ENCODE measurements around the gene RXFP1.

RXFP1 gene

DNA sequence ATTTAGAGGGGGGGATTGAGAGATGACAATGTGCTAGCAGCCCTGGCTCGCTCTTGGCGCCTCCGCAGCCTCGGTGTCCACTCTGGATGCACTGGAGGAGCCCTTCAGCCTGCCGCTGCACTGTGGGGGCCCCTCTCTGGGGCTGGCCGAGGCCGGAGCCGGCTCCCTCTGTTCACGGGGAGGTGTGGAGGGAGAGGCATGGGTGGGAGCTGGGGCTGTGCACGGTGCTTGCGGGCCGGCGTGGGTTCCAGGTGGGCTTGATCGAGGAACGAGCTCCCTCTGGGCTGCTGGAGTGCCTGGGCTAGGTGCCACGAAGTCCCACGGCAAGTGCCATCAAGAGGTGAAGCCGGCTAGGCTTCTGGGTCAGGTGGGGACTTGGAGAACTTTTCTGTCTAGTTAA, 143.1 kb downstream of the RXFP1 start:
- H3K4me3 ChIP-seq (replicated peaks; ENCODE audit: insufficient read depth, low read length) = no peak overlapping the region
- no peak for DNase-seq (ENCODE audit: low read depth in 1 of 2, low spot score in 1 of 2)
- TF ChIP-seq CTCF (IDR thresholded peaks at IDR 0.05; ENCODE audit: insufficient read depth, low read length) (no peak), POLR2AphosphoS5 (IDR thresholded peaks at IDR 0.05; ENCODE audit: low read depth) (0 out of 2 replicates have a peak, but pooled peaks have one; percentile 17)
- peak overlapping the region; percentile 91 for H3K27ac ChIP-seq (replicated peaks)
- H3K27me3 ChIP-seq (ENCODE audit: insufficient read depth, poor library complexity, severe bottlenecking) = no peaks in the 10 kb centered on the region

- H3K4me3 ChIP-seq (replicated peaks; ENCODE audit: insufficient read depth, low read length) = no peak overlapping the region
- no peak overlapping the region for H3K27ac ChIP-seq (replicated peaks)
- DNase-seq (ENCODE audit: low read depth in 1 of 2, low spot score in 1 of 2) = no peak
- no peak for TF ChIP-seq SPI1 (IDR thresholded peaks at IDR 0.05; ENCODE audit: borderline replicate concordance, low read depth)
- no peak for TF ChIP-seq GABPA (IDR thresholded peaks at IDR 0.05; ENCODE audit: low read depth)
- no peak for TF ChIP-seq REST (IDR thresholded peaks at IDR 0.05; ENCODE audit: insufficient replicate concordance, low read depth)
- no peak for TF ChIP-seq POLR2AphosphoS5 (IDR thresholded peaks at IDR 0.05; ENCODE audit: low read depth)
- no peak for TF ChIP-seq CTCF (IDR thresholded peaks at IDR 0.05; ENCODE audit: insufficient read depth, low read length)
- H3K27me3 ChIP-seq (ENCODE audit: insufficient read depth, poor library complexity, severe bottlenecking) = no peaks in the 10 kb centered on the region
These were observed 145.2 kb downstream of the RXFP1 start for GRCh38 chr4:158666892-158667291.

- no peak overlapping the region for H3K4me3 ChIP-seq (replicated peaks; ENCODE audit: insufficient read depth, low read length)
- H3K27ac ChIP-seq (replicated peaks) = no peak overlapping the region
- H3K27me3 ChIP-seq (ENCODE audit: insufficient read depth, poor library complexity, severe bottlenecking) = no peaks in the 10 kb centered on the region
- DNase-seq (ENCODE audit: low read depth in 1 of 2, low spot score in 1 of 2) = peak; percentile 39 to 76
- TF ChIP-seq GABPA (IDR thresholded peaks at IDR 0.05; ENCODE audit: low read depth) = no peak
- no peak for TF ChIP-seq SPI1 (IDR thresholded peaks at IDR 0.05; ENCODE audit: borderline replicate concordance, low read depth)
- no peak for TF ChIP-seq REST (IDR thresholded peaks at IDR 0.05; ENCODE audit: insufficient replicate concordance, low read depth)
- TF ChIP-seq CTCF (IDR thresholded peaks at IDR 0.05; ENCODE audit: insufficient read depth, low read length) = peak; percentile 72
These were observed 146.0 kb downstream of the RXFP1 start for GRCh38 chr4:158667651-158668198.

GRCh38 chr4:158669310-158669709, 147.6 kb downstream of the RXFP1 start:
- DNase-seq (ENCODE audit: low read depth in 1 of 2, low spot score in 1 of 2) = no peak
- Histone ChIP-seq H3K27me3 (ENCODE audit: insufficient read depth, poor library complexity, severe bottlenecking) (no peaks in the 10 kb centered on the region), H3K27ac (replicated peaks) (no peak overlapping the region), H3K4me3 (replicated peaks; ENCODE audit: insufficient read depth, low read length) (no peak overlapping the region)
- no peak for TF ChIP-seq REST (IDR thresholded peaks at IDR 0.05; ENCODE audit: insufficient replicate concordance, low read depth)
- TF ChIP-seq POLR2AphosphoS5 (IDR thresholded peaks at IDR 0.05; ENCODE audit: low read depth) = no peak
- TF ChIP-seq SPI1 (IDR thresholded peaks at IDR 0.05; ENCODE audit: borderline replicate concordance, low read depth) = no peak
- TF ChIP-seq GABPA (IDR thresholded peaks at IDR 0.05; ENCODE audit: low read depth) = no peak
- TF ChIP-seq CTCF (IDR thresholded peaks at IDR 0.05; ENCODE audit: insufficient read depth, low read length) = no peak

Measured in HL-60 (cell line).